HG03097 (cell line): Measurements from ENCODE around the gene ZFYVE26.
A peak's percentile ranks its signal among the peaks of the same experiment; 100 is the strongest.
"Not testable (repeated sequence)": the region's sequence is repeated elsewhere in the genome, so short reads cannot be mapped to it uniquely, and the experiment has no call there.

ENCODE experiments used
- ATAC-seq: cut with Tn5 transposase; IDR thresholded peaks from one replicate; pipeline ENCODE4 v1.9.1; 2021; ENCODE audit not compliant: unreplicated experiment, low FRiP score

The ZFYVE26 gene

GRCh38 chr14:67816326-67817002, at the start of gene ZFYVE26:
TSS of gene ZFYVE26 (minus strand) at chr14:67816590. CDS start at chr14:67815963, 627 bp downstream.
- ATAC-seq: peak; percentile 79

DNA sequence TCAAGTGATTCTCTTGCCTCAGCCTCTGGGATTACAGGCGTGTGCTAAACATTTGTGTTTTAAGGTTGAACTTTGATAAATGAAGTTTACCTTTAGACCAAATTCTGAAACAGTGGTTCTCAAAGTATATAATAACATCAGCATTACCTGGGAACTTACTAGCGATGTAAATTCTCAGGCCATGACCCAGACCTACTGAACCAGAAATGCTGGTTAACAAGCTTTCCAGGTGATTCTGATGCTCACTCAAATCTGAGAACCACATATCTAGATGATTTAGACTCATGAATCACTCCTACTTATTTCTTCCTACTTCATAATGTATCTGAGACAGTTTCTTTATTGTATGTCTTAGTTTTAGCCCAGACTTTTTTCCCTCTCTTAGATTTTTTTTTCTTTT, 46.8 kb upstream of the ZFYVE26 start:
- ATAC-seq: no peak

DNA sequence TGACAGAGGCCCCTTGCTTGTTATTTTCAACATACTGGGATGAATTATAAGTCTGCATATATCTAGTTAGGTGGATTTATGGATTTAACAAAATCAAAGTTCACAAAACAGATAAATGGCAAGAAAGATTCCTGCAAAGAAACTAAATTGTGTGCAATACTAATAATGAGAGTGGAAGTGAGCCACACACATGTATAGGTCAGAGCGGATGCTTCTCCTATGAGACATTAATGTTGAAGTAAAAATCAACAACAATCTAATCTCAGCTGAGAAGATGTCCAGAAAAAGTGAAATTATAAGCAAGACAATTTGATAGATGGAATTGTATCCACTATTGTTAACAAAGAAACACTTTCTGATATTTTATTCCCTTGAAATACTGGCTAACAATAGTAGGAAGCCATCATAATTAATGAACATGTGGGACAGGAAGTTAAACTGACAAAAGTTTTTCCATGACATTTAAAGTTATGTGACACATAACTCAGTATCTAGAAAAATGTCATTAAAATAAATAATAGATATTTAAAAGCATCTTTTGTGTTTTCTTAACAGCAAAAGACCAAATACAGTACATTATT, 42.9 kb upstream of the ZFYVE26 start:
- ATAC-seq: no peak

GRCh38 chr14:67857778-67858350, 41.5 kb upstream of the ZFYVE26 start:
- no peak for ATAC-seq

DNA sequence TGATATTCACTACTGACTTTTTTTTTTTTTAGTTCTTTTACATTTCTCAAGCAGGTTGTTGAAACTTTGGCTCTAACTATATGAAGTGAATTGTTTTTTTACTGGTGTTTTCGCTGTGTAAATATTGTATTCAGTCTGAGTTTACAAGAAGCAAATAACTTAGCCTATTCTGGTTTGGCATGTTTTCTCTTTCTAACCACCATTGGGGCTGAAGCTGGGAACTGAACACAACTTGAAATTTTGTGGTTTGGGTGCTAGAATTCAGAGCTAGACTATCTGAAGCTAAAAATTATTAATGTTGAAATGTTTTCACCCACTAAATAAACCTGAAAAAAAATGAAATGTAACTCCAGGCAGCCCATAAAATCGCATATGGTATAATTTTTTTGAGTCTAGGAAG, 40.4 kb upstream of the ZFYVE26 start:
- ATAC-seq: no peak

- ATAC-seq: no peak
These were observed 37.3 kb upstream of the ZFYVE26 start for GRCh38 chr14:67853715-67854114.

DNA sequence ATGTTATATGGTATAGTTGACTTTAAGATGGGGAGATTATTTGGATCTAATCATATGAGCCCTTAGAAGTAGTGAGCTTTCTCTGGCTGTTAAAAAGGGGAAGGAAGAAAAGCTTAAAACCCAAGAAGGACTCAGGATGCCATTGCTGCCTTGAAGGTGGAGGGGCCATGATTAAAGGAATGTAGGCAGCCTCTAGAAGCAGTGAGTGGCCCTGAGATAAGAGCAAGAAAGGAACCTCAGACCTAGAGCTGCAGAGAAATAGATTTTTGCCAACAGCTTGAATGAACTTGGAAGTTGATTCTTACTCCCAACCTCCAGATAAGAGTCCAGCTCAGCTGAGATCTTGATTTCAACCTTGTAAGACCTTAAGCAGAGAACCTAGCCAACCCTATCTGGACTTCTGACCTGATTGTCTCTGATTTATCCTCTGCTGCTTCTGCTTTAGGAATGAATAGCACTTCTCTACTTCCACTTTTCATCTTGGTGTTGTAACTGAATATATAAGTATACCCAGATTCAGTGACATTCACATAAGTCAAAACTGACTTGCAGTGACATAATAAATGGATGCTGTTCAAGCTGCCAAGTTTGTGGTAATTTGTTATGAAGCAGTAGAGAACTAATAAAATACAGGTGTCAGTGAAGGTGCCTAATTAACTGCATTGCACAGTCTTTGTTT, 36.7 kb upstream of the ZFYVE26 start:
- no peak for ATAC-seq

DNA sequence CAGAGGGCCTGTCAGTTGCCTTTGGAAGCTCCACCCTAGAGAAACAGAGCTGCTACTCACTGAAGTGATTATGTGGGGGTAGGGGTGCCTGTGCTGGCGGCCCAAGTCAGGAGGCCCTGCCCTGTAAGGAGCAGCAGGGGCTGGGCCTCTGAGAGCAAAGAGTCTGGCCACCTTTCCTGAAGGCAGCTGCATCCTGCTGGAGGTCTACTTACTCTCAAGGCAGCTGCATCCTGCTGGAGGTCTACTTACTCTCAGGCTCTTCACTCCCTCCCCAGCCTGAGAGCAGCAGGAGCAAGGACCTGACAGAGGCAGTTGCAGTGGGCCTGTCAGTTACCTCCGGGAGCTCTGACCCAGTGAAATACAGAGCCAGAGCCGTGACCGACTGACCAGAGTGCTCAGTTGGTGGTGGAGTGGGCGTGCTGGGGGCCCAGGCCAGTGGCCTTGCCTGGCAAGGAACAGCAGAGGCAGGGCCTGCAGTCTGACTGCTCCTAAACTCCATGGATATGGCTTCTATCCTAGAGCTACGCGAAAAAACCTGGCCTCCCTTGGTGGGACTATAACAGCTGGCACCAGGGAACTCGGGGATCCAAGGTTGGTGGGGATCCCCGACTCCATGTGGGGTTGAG, 35.5 kb upstream of the ZFYVE26 start:
- no peak for ATAC-seq

- no peak for ATAC-seq
These were observed 33.9 kb upstream of the ZFYVE26 start for GRCh38 chr14:67850066-67850830.

GRCh38 chr14:67846029-67846610, 29.7 kb upstream of the ZFYVE26 start:
- no peak for ATAC-seq

DNA sequence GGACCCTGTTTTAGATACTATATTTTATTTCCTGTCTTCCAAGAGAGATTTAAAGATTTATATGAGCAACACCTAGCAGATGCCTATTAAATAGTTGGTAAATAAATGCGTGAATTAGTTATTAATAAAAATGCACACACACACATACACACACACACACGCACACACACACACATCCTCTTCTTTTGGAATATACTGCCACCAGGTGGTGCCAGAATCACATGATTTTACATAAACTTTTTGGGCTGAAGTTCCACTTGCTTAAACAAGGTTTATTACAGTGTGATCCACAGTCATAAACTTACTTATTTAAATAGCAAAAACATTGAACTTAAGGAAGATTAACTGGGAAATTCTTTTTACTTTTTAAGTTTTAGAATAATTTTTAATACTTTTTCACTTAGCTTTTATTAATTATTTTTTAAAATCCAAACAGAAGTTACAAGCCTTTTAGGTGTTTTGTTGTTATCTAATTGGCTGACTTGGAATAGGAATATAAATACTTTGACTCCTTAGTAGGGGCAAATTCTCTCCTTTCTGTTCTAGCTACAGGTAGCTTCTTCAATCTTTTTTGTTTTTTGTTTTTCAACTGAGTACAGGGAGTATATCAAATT, 20.7 kb upstream of the ZFYVE26 start:
- no peak for ATAC-seq

DNA sequence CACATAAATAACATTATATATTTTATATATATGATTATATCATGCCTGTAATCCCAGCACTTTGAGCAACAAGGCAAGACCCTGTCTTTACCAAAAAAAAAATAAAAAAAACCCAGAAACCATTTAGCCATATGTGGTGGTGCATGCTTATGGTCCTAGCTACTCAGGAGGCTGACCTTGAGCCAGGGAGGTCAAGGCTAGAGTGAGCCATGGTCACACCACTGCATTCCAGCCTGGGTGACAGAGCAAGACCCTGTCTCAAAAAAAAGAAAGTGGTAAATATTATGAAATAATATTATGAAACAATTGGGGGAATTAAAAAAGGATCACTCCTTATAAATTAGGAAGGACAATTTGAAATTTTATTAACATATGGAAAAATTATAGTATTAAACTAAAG, 19.2 kb upstream of the ZFYVE26 start:
- no peak for ATAC-seq

DNA sequence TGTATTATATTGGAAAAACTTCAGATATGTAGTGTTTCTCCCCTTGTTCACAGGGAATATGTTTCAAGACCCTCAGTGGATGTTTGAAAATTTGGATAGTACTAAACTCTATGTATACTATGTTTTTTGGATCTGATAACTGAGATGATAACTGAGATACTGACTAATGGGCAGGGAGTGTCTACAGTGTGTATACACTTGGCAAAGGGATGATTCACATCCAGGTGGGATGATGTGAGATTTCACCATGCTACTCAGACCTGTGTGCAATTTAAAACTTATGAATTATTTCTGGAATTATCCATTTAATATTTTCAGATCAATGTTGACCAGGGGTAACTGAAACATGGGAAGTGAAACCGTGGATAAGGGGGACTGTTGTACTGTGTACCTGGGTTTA, 17.0 kb upstream of the ZFYVE26 start:
- no peak for ATAC-seq

DNA sequence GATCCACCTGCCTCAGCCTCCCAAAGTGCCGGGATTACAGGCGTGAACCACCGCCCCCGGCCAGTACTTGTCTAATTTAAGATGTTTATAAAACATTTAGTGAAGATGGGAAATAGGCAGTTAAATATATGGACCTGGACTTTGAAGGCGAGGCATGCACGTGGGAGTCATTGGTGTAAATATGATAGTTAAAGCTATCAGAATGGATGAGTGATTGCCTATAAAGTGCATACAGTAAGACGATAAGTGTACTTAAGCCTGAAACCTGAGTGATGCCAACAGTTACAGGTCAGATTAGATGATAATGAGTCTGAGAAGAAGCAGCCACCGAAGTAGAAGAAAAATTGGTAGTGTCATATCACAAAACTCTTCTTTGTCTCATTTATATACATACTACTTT, 14.7 kb upstream of the ZFYVE26 start:
- no peak for ATAC-seq

- ATAC-seq: no peak
These were observed 4.7 kb upstream of the ZFYVE26 start for GRCh38 chr14:67821121-67821520.

DNA sequence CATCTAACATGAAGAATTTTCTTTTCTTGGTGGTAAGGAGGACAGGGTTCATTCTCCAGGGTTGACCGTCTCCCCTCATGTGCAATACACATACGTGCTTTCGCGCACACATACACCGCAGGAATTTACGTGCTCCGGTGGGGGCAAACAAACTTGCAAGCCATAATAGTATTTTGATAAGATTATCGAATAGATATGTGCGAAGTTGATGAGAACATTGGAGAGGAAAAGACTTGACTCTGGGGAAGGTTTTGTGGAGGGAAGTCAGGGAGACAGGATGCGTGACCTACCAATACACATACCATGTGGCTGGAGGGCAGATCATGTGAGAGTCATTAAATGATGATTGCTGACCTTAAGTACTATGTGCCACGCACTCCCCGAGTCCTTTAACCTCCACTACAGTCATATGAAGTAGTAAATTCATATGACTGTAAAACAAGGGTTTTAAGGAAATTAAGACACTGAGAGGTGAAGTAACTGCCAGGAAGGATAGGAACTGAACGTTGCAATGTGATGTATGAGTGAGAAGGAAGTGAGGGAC, 4.1 kb upstream of the ZFYVE26 start:
- no peak for ATAC-seq

GRCh38 chr14:67819563-67820421, 3.4 kb upstream of the ZFYVE26 start, which contains the start of gene RAD51B:
TSS of gene RAD51B (plus strand) at chr14:67819779.
- ATAC-seq: peak; percentile 56

- not testable (repeated sequence) for ATAC-seq
These were observed 2.1 kb upstream of the ZFYVE26 start for GRCh38 chr14:67818476-67818875.
